GM23248 (cell line): ENCODE measurements around the gene CDKAL1.

ENCODE experiments used
- EZH2 ChIP-seq: fragments of 200-600 bp; sonication (generic); IDR thresholded peaks from 2 replicates; pipeline ENCODE4 v1.6.1; 2018; ENCODE audit warnings: antibody characterized with exemption, mild to moderate bottlenecking; ENCODE audit not compliant: insufficient read depth, poor library complexity, severe bottlenecking
- EZH2phosphoT487 ChIP-seq: fragments of 200-600 bp; sonication (generic); IDR thresholded peaks from 2 replicates; pipeline ENCODE4 v1.6.1; 2018; ENCODE audit warnings: antibody characterized with exemption, moderate library complexity, mild to moderate bottlenecking, low read depth; ENCODE audit not compliant: insufficient read depth

- no peak for TF ChIP-seq EZH2
- no peak for TF ChIP-seq EZH2phosphoT487
Observed at GRCh38 chr6:20703049-20703448, 168.8 kb downstream of the CDKAL1 start.
